Endothelial cell of umbilical vein (primary cell): ENCODE results near the gene B3GALT5. TPM values are rescaled to one million over a fixed set of nuclear protein-coding genes. Genes with fewer than 3 reads are reported as not detected.

ENCODE experiments used
- BruUV-seq: library from RNA; stranded (reverse); fragments of 400-500 nt; replicated peaks from 2 replicates; lab custom pipeline; 2021; lab: Mats Ljungman, UMichigan
- CTCF ChIA-PET: fragments of 300-600, 350-600 bp; sonication (Branson Sonifier 250); formaldehyde crosslinking; loops from one replicate; lab custom pipeline; 2021; ENCODE audit warnings: antibody characterized with exemption, inconsistent platforms; lab: Charles Lee
- POLR2A ChIA-PET: fragments of 300-600, 350-600 bp; sonication (Branson Sonifier 250); formaldehyde crosslinking; loops from one replicate; lab custom pipeline; 2021; ENCODE audit warnings: antibody characterized with exemption, inconsistent platforms; lab: Charles Lee
- DNase-seq: peaks from one replicate; pipeline ENCODE4 v3.0.0-alpha.2; 2011; ENCODE audit warnings: low read depth, low spot score
- FAIRE-seq: peaks from 2 replicates; lab custom pipeline; 2011; peaks lifted over from hg19 to GRCh38; lab: Jason Lieb, UNC
- H2AFZ ChIP-seq: 2 replicates; pipeline ENCODE4 v1.6.0; 2012; ENCODE audit warnings: low read depth, low read length, control low read depth, inconsistent platforms
- H3K27ac ChIP-seq: 2 replicates; pipeline ENCODE4 v1.5.1; 2011; ENCODE audit warnings: low read depth, mild to moderate bottlenecking, control low read depth, low read length, moderate library complexity; ENCODE audit not compliant: insufficient read depth
- H3K27me3 ChIP-seq, 2 experiments: 2 replicates each; pipeline versions ENCODE4 v1.6.0 to v1.6.1; 2011; ENCODE audit warnings: low read length in 2 of 2, mixed read lengths in 1 of 2; ENCODE audit not compliant: control insufficient read depth in 2 of 2, insufficient read depth in 2 of 2
- H3K36me3 ChIP-seq, 2 experiments: 2 replicates in 1 of 2; 3 replicates in 1 of 2; pipeline ENCODE4 v1.5.1; 2011; ENCODE audit warnings: low read length in 2 of 2, mild to moderate bottlenecking in 1 of 2, moderate library complexity in 1 of 2; ENCODE audit not compliant: control insufficient read depth in 2 of 2, insufficient read depth in 2 of 2; ENCODE audit errors: extremely low read depth in 1 of 2
- H3K4me1 ChIP-seq: 3 replicates; pipeline ENCODE4 v1.5.1; 2011; ENCODE audit warnings: mild to moderate bottlenecking, low read length; ENCODE audit not compliant: control insufficient read depth, insufficient read depth; ENCODE audit errors: extremely low read depth
- H3K4me2 ChIP-seq: 2 replicates; pipeline ENCODE4 v1.6.1; 2011; ENCODE audit warnings: low read length, control low read depth, mixed read lengths; ENCODE audit not compliant: insufficient read depth
- H3K4me3 ChIP-seq, 3 experiments: fragments of 200-600 bp in 1 of 3; sonication (generic), shearing (Covaris generic) in 1 of 3; replicated peaks in 1 of 3; 2 replicates each; pipeline ENCODE4 v1.5.1; 2011 to 2016; ENCODE audit warnings: control low read depth in 3 of 3, low read length in 3 of 3, mild to moderate bottlenecking in 2 of 3, inconsistent platforms in 1 of 3, low read depth in 1 of 3, moderate library complexity in 1 of 3; ENCODE audit not compliant: insufficient read depth in 1 of 3
- H3K79me2 ChIP-seq: 2 replicates; pipeline ENCODE4 v1.6.0; 2012; ENCODE audit warnings: low read length, inconsistent platforms; ENCODE audit not compliant: control insufficient read depth, insufficient read depth
- H3K9ac ChIP-seq: replicated peaks from 2 replicates; pipeline ENCODE3; 2011; ENCODE audit warnings: low read length, control low read depth; ENCODE audit not compliant: insufficient read depth; ENCODE audit errors: extremely low read depth
- H3K9me1 ChIP-seq: replicated peaks from 3 replicates; pipeline ENCODE4 v1.6.0; 2011; ENCODE audit warnings: mild to moderate bottlenecking, low read length; ENCODE audit not compliant: control insufficient read depth, insufficient read depth; ENCODE audit errors: extremely low read depth
- H3K9me3 ChIP-seq: replicated peaks from 2 replicates; pipeline ENCODE4 v1.5.1; 2012; ENCODE audit warnings: low read length, inconsistent platforms; ENCODE audit not compliant: control insufficient read depth, insufficient read depth
- H4K20me1 ChIP-seq: replicated peaks from 2 replicates; pipeline ENCODE3; 2011; ENCODE audit warnings: mild to moderate bottlenecking, low read length; ENCODE audit not compliant: control insufficient read depth, insufficient read depth; ENCODE audit errors: extremely low read depth
- CTCF ChIP-seq, 2 donors: IDR thresholded peaks; 1 replicate in 1 of 2; 2 replicates in 1 of 2; pipeline ENCODE4 v1.5.1; 2011; ENCODE audit warnings: low read length in 2 of 2, mild to moderate bottlenecking in 2 of 2, moderate library complexity in 2 of 2, control low read depth in 1 of 2, inconsistent platforms in 1 of 2, low read depth in 1 of 2; ENCODE audit not compliant: insufficient read depth in 1 of 2; ENCODE audit errors: extremely low read depth in 1 of 2
- EZH2 ChIP-seq: IDR thresholded peaks from 2 replicates; pipeline ENCODE4 v1.6.1; 2012; ENCODE audit warnings: borderline replicate concordance, low read depth, mild to moderate bottlenecking, moderate library complexity, low read length, inconsistent platforms; ENCODE audit not compliant: severe bottlenecking
- FOS ChIP-seq: IDR thresholded peaks from 2 replicates; pipeline ENCODE4 v1.6.1; 2011; ENCODE audit warnings: mild to moderate bottlenecking, low read length, moderate library complexity, borderline replicate concordance; ENCODE audit not compliant: insufficient read depth
- GATA2 ChIP-seq: IDR thresholded peaks from 2 replicates; pipeline ENCODE4 v1.7.0; 2011; ENCODE audit warnings: low read depth, mild to moderate bottlenecking, moderate library complexity, mixed read lengths, low read length; ENCODE audit not compliant: insufficient read length, insufficient read depth
- JUN ChIP-seq: IDR thresholded peaks from 2 replicates; pipeline ENCODE4 v1.6.1; 2011; ENCODE audit warnings: borderline replicate concordance, low read depth; ENCODE audit not compliant: insufficient read length, insufficient read depth
- MAX ChIP-seq: IDR thresholded peaks from 2 replicates; pipeline ENCODE4 v1.6.1; 2011; ENCODE audit not compliant: insufficient read depth, insufficient read length
- MYC ChIP-seq: IDR thresholded peaks from one replicate; pipeline ENCODE4 v1.6.1; 2011; ENCODE audit warnings: mild to moderate bottlenecking, low read depth, low read length
- POLR2A ChIP-seq: IDR thresholded peaks from 2 replicates; pipeline ENCODE4 v1.6.1; 2012; ENCODE audit warnings: low read depth, mild to moderate bottlenecking, control low read depth, low read length
- POLR2AphosphoS5 ChIP-seq: IDR thresholded peaks from 2 replicates; pipeline ENCODE4 v1.6.1; 2012; ENCODE audit warnings: low read depth, mild to moderate bottlenecking, control low read depth, low read length, moderate library complexity; ENCODE audit not compliant: insufficient read depth
- dilution Hi-C: fragments of 300-500 bp; cut with MboI; formaldehyde crosslinking; loops from one replicate; pipeline ENCODE4 v1.15.0; 2019; ENCODE audit warnings: low sequenced_read_pairs; ENCODE audit not compliant: extremely low pct_ligation_motif_present
- intact Hi-C: fragments of 100-400 bp; cut with micrococcal nuclease; formaldehyde crosslinking; loops from one replicate; pipeline ENCODE4 v1.10.0; 2022
- polyA plus RNA-seq, 4 experiments: library from polyadenylated mRNA; depleted of rRNA in 3 of 4; stranded (reverse) in 3 of 4; unstranded in 1 of 4; fragments of >200 nt; gene quantifications; 2 replicates each; pipeline versions ENCODE4 v1.2.1 to v1.2.3, GENCODE V29; 2011 to 2012; ENCODE audit warnings: missing spikeins in 1 of 4
- total RNA-seq: library from RNA; stranded (reverse); gene quantifications from 2 replicates; pipeline ENCODE4 v1.2.3, GENCODE V29; 2021

The B3GALT5 gene
- total and polyA plus RNA-seq, 2 donors (not counting 3 experiments of a cell fraction or from before 2014, with no cell fraction given), result 0.04 TPM; not detected in 1

- Histone ChIP-seq H3K4me2 (no peak overlapping the region), H3K79me2 (no peaks in the 10 kb centered on the region), H3K27me3 (no peaks in the 10 kb centered on the region), H3K4me1 (peaks cover 13% of the 10 kb centered on the region), H3K36me3 (no peaks in the 10 kb centered on the region), H4K20me1 (no peaks in the 10 kb centered on the region), H2AFZ (no peak overlapping the region), H3K9ac (no peak overlapping the region), H3K4me3 (no peak overlapping the region), H3K9me1 (no peaks in the 10 kb centered on the region), H3K9me3 (no peaks in the 10 kb centered on the region), H3K27ac (no peak overlapping the region)
- POLR2A ChIA-PET, result no interaction called here
- CTCF ChIA-PET, result no interaction called here
- intact Hi-C loops (no loop called here), dilution Hi-C loops (no loop called here)
- FAIRE-seq (no peak), DNase-seq (no peak)
- BruUV-seq, result no TSS peak
- TF ChIP-seq GATA2, result no peak
Measured at GRCh38 chr21:39664586-39664985, 51.8 kb downstream of the B3GALT5 start.

- no peak overlapping the region for H3K27ac ChIP-seq
- dilution Hi-C loops, result no loop called here
- no peak overlapping the region for H3K4me2 ChIP-seq
- DNase-seq (no peak), FAIRE-seq (no peak)
- H3K36me3 ChIP-seq, result no peaks in the 10 kb centered on the region
- no peak overlapping the region for H3K9ac ChIP-seq
- intact Hi-C loops, result no loop called here
- H4K20me1 ChIP-seq, result no peaks in the 10 kb centered on the region
- BruUV-seq, result no TSS peak
- no peaks in the 10 kb centered on the region for H3K79me2 ChIP-seq
- no peaks in the 10 kb centered on the region for H3K4me1 ChIP-seq
- H3K27me3 ChIP-seq, result no peaks in the 10 kb centered on the region
- ChIA-PET POLR2A (no interaction called here), CTCF (no interaction called here)
- H3K4me3 ChIP-seq, result no peak overlapping the region
- H3K9me3 ChIP-seq, result no peaks in the 10 kb centered on the region
- TF ChIP-seq JUN (no peak), POLR2AphosphoS5 (no peak), CTCF (IDR thresholded peaks at IDR 0.05; ENCODE audit: extremely low read depth in 1 of 2, insufficient read depth in 1 of 2, low read depth in 1 of 2, low read length in 2 of 2) (no peak), MAX (no peak), POLR2A (no peak), MYC (no peak), FOS (no peak), EZH2 (no peak), GATA2 (no peak)
- no peak overlapping the region for H2AFZ ChIP-seq
- no peaks in the 10 kb centered on the region for H3K9me1 ChIP-seq
Measured at GRCh38 chr21:39666026-39666425, 53.3 kb downstream of the B3GALT5 start.
